ENCODE data around the gene AP1G2.

AP1G2 gene

GRCh38 chr14:23567186-23568020 lies at the start of gene AP1G2:
Gene AP1G2 (minus strand): TSS chr14:23567791. CDS start chr14:23567314, 477 bp downstream.
- Histone ChIP-seq H3K36me3 (ENCODE audit: insufficient read depth) (no peaks in the 10 kb centered on the region), H3K4me1 (ENCODE audit: low read depth, poor library complexity, severe bottlenecking) (peaks cover 8% of the 10 kb centered on the region), H3K4me2 (peak within 1 kb of the TSS; percentile 45), H3K9ac (peak within 1 kb of the TSS; percentile 49; the same call in 1 of the 2 replicates), H4K20me1 (ENCODE audit: insufficient read depth) (no peaks in the 10 kb centered on the region), H3K79me2 (ENCODE audit: insufficient read depth, low read depth) (no peaks in the 10 kb centered on the region), H3K4me3 (IDR thresholded peaks at IDR 0.05; ENCODE audit: insufficient read depth, low read depth, low read length) (no peak within 1 kb of the TSS), H3K27me3 (ENCODE audit: insufficient read depth, low read depth) (no peaks in the 10 kb centered on the region), H3K27ac (no peak within 1 kb of the TSS), H2AFZ (ENCODE audit: low read depth) (peak within 1 kb of the TSS; percentile 64)
- TF ChIP-seq CTCF (conservative IDR thresholded peaks at IDR 0.05; ENCODE audit: low read depth, low read length) = no peak

- Histone ChIP-seq H3K4me2 (no peak overlapping the region), H3K27ac (no peak overlapping the region), H4K20me1 (ENCODE audit: insufficient read depth) (no peaks in the 10 kb centered on the region), H3K79me2 (ENCODE audit: insufficient read depth, low read depth) (no peaks in the 10 kb centered on the region), H2AFZ (ENCODE audit: low read depth) (no peak overlapping the region), H3K36me3 (ENCODE audit: insufficient read depth) (no peaks in the 10 kb centered on the region), H3K4me3 (IDR thresholded peaks at IDR 0.05; ENCODE audit: insufficient read depth, low read depth, low read length) (no peak overlapping the region), H3K4me1 (ENCODE audit: low read depth, poor library complexity, severe bottlenecking) (no peaks in the 10 kb centered on the region), H3K27me3 (ENCODE audit: insufficient read depth, low read depth) (no peaks in the 10 kb centered on the region), H3K9ac (no peak overlapping the region)
- no peak for TF ChIP-seq CTCF (conservative IDR thresholded peaks at IDR 0.05; ENCODE audit: low read depth, low read length)
Observed at GRCh38 chr14:23615856-23616255, 48.3 kb upstream of the AP1G2 start.

- Histone ChIP-seq H4K20me1 (ENCODE audit: insufficient read depth) (no peaks in the 10 kb centered on the region), H3K79me2 (ENCODE audit: insufficient read depth, low read depth) (no peaks in the 10 kb centered on the region), H3K27me3 (ENCODE audit: insufficient read depth, low read depth) (no peaks in the 10 kb centered on the region), H3K4me3 (IDR thresholded peaks at IDR 0.05; ENCODE audit: insufficient read depth, low read depth, low read length) (no peak overlapping the region), H3K9ac (no peak overlapping the region), H2AFZ (ENCODE audit: low read depth) (no peak overlapping the region), H3K4me2 (no peak overlapping the region), H3K4me1 (ENCODE audit: low read depth, poor library complexity, severe bottlenecking) (no peaks in the 10 kb centered on the region), H3K27ac (no peak overlapping the region), H3K36me3 (ENCODE audit: insufficient read depth) (no peaks in the 10 kb centered on the region)
- no peak for TF ChIP-seq CTCF (conservative IDR thresholded peaks at IDR 0.05; ENCODE audit: low read depth, low read length)
Observed at GRCh38 chr14:23614395-23614828, 46.8 kb upstream of the AP1G2 start.

- no peaks in the 10 kb centered on the region for H3K79me2 ChIP-seq (ENCODE audit: insufficient read depth, low read depth)
- TF ChIP-seq CTCF (conservative IDR thresholded peaks at IDR 0.05; ENCODE audit: low read depth, low read length) = no peak
- H4K20me1 ChIP-seq (ENCODE audit: insufficient read depth) = no peaks in the 10 kb centered on the region
- H3K4me1 ChIP-seq (ENCODE audit: low read depth, poor library complexity, severe bottlenecking) = no peaks in the 10 kb centered on the region
- no peak overlapping the region for H3K4me3 ChIP-seq (IDR thresholded peaks at IDR 0.05; ENCODE audit: insufficient read depth, low read depth, low read length)
- H3K4me2 ChIP-seq = no peak overlapping the region
- H3K27ac ChIP-seq = no peak overlapping the region
- no peaks in the 10 kb centered on the region for H3K27me3 ChIP-seq (ENCODE audit: insufficient read depth, low read depth)
- no peak overlapping the region for H2AFZ ChIP-seq (ENCODE audit: low read depth)
- H3K36me3 ChIP-seq (ENCODE audit: insufficient read depth) = no peaks in the 10 kb centered on the region
- H3K9ac ChIP-seq = no peak overlapping the region
Observed at GRCh38 chr14:23613242-23614070, 45.9 kb upstream of the AP1G2 start.
